Stimulated activated CD4-positive, alpha-beta T cell treated with anti-CD3 and anti-CD28 coated beads, Interleukin-4, amount 100 ng/mL, for 1 hour (primary cell): ENCODE measurements around the gene ADAMTSL1.

ENCODE experiments used
- DNase-seq: peaks from one replicate; pipeline ENCODE4 v3.0.0-alpha.2; 2020

Gene ADAMTSL1

GRCh38 chr9:18504707-18505106, 30.8 kb downstream of the ADAMTSL1 start:
- no peak for DNase-seq

- no peak for DNase-seq
These were observed 33.2 kb downstream of the ADAMTSL1 start for GRCh38 chr9:18507151-18507550.

DNA sequence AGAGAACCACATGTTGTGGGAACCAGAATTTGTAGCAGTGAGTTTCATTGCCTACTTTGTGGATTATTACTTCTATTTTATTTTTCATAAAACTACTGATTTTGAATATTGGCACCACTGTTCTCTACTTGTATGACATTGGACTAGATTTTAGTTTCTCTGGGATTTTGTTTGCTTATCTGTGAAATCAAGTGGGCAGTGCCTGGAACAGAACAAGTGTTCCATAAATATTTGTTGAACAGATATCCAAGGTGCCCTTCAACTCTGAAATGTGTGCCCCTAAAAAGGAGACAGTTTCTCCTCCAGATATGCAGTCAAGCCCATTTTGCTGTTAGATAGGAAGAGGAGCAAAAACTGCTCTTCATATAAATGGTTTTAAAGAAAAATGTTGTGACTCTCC, 42.6 kb downstream of the ADAMTSL1 start:
- DNase-seq, result no peak

GRCh38 chr9:18516965-18517364, 43.0 kb downstream of the ADAMTSL1 start:
- no peak for DNase-seq

DNA sequence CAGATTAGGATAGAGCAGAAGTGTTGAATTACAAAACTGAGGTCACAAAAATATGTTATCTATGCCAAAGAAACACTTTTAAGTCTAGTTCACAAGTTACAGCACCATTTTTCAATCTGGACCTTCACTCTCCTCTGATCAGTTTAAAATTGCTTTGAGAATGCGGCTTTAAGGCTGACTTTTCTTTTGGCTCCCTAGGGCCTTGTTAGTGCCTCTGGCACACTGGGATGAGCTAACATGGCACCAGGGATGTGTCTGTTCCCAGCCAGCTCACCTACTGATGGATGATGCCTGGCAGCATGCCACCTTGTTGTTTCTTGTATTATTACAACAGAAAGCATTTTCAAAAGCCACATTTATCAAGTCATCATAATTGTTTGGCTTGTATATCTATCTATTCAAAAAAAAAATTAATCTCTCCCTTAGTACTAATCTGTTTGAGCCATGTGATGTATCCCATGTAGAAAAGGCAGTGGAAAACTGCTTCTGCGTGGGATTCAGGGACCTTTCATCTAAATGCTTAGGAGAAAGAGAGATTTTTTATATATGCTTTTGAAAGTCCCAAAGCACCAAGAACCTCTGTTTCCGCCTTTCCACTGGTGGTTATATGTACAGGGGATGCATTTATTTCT, 46.6 kb downstream of the ADAMTSL1 start:
- DNase-seq, result no peak

- DNase-seq, result no peak
These were observed 52.7 kb downstream of the ADAMTSL1 start for GRCh38 chr9:18526685-18527084.

DNA sequence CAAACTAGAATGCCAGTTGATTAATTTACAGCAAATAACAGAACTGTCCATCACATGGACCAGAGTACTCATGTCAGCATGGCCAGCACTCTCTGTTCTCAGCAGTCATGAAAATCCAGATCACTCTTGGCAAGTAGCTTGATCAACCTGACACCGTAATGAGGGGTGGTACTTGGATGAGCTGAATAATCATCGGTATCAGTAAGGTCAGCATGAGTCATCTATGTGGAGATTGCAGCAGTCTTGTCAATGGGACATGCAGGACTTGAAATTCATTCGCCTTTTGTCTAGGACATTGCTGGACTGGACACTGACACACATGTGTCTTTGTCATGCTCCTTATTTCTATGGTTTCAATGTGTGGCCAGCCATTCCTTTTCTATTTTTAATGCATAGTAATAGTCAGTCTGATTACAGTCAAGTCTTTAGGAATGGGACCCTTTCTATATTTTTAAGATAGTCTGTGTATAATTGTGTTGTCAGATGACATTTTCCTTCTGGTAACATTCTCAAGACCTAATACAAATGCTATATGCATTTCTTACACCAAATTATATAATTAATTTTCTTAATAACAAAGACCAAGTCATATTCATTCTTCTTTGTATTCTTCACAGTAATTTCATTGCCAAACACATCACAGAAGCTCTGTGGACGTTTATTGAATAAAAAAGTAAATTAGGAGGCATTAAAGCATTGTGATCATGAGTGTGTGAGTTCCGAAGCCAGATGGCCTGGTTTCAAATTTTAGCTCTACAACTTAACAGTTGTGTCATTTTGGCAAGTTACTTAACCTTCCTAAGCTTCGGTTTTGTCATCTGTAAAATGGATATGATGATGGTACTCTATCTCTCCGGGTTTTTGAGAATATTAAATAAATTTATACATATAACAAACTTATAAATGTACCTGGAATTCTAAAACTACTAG, 57.4 kb downstream of the ADAMTSL1 start:
- no peak for DNase-seq

- DNase-seq, result no peak
These were observed 60.7 kb downstream of the ADAMTSL1 start for GRCh38 chr9:18534611-18535010.

DNA sequence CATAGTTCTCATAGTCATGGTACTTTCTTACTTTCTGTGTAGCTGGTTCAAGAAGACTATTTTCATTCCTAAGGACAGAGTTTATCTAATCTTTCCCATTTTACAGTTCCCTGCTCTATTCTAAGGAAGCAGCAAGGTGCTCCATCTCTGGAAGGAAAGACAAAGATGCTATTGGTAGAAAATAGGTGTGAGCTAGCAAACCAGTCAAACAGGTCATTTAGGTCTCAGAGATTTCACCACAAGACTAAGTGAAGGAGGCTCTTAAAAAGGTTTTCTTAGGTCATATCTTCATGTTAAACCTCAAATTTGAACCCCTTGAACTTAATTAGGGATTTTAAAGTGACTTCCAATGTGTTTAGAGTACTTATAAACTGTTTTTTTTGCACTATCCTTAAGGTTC, 62.6 kb downstream of the ADAMTSL1 start:
- no peak for DNase-seq

DNA sequence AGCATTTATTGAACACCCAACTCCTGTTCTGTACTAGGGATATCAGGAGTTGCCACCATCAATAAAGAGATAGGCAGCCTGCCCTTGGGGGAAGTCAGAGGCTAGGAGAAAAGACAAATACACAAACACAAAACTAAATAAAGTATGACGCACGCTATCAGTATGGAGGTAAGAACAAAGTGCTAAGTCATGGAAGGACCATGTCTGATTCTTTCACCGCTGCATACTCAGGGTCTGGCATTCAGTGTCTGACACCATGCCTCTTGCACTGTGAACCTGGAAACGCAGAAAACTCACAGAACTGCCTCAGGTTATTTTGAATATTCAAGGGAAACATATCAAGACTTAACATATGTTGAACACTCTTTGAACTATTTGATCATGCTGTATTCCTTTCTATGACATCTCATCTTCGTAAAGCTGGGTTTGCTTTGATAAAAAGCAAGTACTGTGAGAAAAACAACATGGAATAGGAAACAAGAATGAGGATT, 65.3 kb downstream of the ADAMTSL1 start:
- no peak for DNase-seq

- DNase-seq, result no peak
These were observed 69.0 kb downstream of the ADAMTSL1 start for GRCh38 chr9:18542837-18543405.

- no peak for DNase-seq
These were observed 69.6 kb downstream of the ADAMTSL1 start for GRCh38 chr9:18543406-18544192.

- no peak for DNase-seq
These were observed 70.5 kb downstream of the ADAMTSL1 start for GRCh38 chr9:18544456-18544855.

- DNase-seq, result no peak
These were observed 71.8 kb downstream of the ADAMTSL1 start for GRCh38 chr9:18545636-18546360.

- no peak for DNase-seq
These were observed 74.5 kb downstream of the ADAMTSL1 start for GRCh38 chr9:18548456-18548855.

DNA sequence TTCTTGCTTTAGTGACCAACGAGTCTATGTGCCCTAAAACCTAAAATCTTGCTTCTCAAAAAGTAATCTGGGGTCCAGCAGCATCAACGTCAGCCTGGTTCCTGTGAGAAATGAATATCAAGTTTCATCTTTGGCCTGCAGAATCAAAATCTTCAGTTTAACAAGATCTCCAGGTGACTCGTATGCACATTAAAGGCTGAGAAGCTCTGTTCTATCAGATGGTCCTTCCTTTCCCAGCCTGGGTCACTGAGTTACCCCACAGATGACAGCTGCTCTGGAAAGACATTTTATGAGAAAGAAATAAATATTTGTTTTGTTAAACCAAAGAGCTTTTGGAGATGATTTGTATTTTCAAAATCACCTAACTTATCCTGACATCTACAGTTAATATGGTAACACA, 75.8 kb downstream of the ADAMTSL1 start:
- no peak for DNase-seq

DNA sequence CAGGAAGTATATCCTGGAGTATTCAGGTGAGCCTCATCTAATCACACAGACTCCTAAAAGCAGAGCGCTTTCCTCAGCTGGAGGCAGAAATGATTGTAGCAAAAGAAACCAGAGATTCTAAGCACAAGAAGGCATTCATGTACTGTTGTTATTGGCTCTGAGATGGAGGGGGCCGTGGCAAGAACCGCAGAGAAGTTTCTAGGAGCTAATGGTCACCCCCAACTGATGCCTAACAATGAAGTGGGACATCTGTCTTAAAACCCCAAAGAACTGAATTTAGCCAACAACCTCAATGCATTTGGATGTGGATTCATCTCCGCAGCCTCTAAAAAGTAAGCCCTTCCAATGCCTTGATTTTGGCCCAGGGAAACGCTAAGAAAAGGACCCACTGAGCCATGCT, 76.3 kb downstream of the ADAMTSL1 start:
- DNase-seq, result no peak

- no peak for DNase-seq
These were observed 80.3 kb downstream of the ADAMTSL1 start for GRCh38 chr9:18554244-18554643.

DNA sequence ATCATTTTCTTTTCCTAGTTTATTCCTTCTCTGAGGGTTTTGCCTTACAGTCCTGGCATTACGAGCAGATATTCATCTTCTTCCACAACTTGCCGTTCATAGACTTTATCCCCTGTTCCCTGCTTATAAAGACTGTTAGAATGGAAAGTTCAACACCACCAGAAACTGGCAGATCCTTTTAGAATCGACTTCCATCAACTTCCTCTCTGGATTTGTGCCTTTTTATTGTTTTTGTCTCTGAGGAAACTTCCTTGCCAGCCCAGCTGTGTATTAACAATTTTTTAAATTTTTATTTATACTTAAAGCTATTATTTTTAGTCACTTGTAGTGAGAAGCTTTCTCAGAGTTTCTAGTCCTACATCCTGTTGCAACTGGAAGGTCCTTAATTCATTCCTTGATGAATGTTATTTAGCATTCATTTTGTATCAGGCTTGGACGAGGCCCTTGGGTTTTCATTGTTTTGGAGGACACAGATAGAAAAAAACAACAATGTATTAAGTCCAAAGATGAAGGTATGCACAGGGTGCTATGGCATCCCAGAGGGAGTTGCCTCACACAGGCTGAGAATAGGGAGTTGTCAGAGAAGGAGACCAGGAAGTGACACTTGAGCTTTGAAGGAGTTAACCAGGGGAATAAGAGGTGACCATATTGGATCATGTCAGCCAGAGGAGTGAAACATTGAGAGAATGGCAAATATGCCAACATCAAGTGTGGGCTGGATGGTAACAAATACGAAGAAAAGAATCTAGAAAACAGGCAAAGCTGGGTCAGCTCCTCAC, 81.3 kb downstream of the ADAMTSL1 start:
- DNase-seq, result no peak

GRCh38 chr9:18564018-18564880, 90.3 kb downstream of the ADAMTSL1 start:
- no peak for DNase-seq
